ENCODE results near the gene SLC9C2. TPM values are rescaled to one million over a fixed set of nuclear protein-coding genes. Genes with fewer than 3 reads are reported as not detected.
"Not testable (repeated sequence)": the region's sequence is repeated elsewhere in the genome, so short reads cannot be mapped to it uniquely, and the experiment has no call there.

The SLC9C2 gene
- total and polyA plus RNA-seq, 2 donors (not counting 1 experiment from before 2014, with no cell fraction given), result not detected

DNA sequence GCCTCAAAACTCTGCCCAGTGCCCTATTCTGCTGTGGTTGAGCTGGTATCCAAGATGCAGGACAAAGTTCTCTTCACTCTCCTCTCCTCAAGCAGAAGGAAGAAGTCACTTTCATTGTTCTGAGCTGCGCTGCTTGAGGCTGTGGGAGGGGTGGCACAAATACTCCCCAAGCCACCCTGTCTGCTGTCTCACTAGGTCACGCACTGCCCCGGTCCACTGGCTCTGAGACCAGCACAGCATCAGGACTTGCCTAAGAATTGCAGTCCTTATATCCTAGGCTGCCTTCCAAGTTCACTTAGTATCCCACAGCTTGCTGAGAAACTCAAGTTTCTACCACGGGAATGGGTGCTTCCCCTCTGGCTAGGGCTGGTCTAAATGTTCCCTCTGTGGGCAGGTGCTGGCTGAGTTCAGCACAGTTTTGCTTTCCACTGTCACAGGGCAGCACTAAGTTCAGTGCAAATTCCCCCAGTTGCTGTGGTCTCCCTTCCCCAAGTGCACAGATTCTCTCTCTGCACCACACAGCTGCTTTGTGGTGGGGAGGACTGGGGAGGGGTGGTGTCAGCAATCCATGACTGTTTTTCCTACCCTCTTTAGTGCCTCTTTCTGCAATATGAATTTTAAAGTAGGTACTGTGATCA, 32.4 kb downstream of the SLC9C2 start:
- Histone ChIP-seq H3K9ac (ENCODE audit: insufficient read depth, low read length) (no peak overlapping the region), H3K9me3 (ENCODE audit: control insufficient read depth, insufficient read depth, low read depth, low read length) (no peaks in the 10 kb centered on the region), H3K27ac (ENCODE audit: insufficient read depth, low read length) (no peak overlapping the region), H3K4me2 (ENCODE audit: extremely low read depth, insufficient read depth, low read length) (no peak overlapping the region), H4K20me1 (ENCODE audit: control insufficient read depth, extremely low read depth, insufficient read depth, low read length) (no peaks in the 10 kb centered on the region), H3K36me3 (ENCODE audit: control insufficient read depth, insufficient read depth, low read length) (no peaks in the 10 kb centered on the region), H2AFZ (ENCODE audit: low read length) (no peak overlapping the region), H3K27me3 (ENCODE audit: control insufficient read depth, insufficient read depth, low read length) (no peaks in the 10 kb centered on the region), H3K4me1 (ENCODE audit: control insufficient read depth, extremely low read depth, insufficient read depth, low read length) (no peaks in the 10 kb centered on the region), H3K4me3 (replicated peaks in 1 of 4; ENCODE audit: control extremely low read depth in 1 of 4, insufficient read depth in 1 of 4, low read depth in 3 of 4, low read length in 4 of 4) (no peak overlapping the region), H3K79me2 (ENCODE audit: control insufficient read depth, insufficient read depth, low read length) (no peaks in the 10 kb centered on the region)
- no peak for TF ChIP-seq EZH2 (IDR thresholded peaks at IDR 0.05; ENCODE audit: low read length, missing control alignments)
- TF ChIP-seq, protein P1, sequence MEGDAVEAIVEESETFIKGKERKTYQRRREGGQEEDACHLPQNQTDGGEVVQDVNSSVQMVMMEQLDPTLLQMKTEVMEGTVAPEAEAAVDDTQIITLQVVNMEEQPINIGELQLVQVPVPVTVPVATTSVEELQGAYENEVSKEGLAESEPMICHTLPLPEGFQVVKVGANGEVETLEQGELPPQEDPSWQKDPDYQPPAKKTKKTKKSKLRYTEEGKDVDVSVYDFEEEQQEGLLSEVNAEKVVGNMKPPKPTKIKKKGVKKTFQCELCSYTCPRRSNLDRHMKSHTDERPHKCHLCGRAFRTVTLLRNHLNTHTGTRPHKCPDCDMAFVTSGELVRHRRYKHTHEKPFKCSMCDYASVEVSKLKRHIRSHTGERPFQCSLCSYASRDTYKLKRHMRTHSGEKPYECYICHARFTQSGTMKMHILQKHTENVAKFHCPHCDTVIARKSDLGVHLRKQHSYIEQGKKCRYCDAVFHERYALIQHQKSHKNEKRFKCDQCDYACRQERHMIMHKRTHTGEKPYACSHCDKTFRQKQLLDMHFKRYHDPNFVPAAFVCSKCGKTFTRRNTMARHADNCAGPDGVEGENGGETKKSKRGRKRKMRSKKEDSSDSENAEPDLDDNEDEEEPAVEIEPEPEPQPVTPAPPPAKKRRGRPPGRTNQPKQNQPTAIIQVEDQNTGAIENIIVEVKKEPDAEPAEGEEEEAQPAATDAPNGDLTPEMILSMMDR (conservative IDR thresholded peaks at IDR 0.05 in 1 of 2, IDR thresholded peaks at IDR 0.05 in 1 of 2; ENCODE audit: low read depth in 1 of 2, low read length in 2 of 2), result no peak
- no peak for DNase-seq (ENCODE audit: low read depth in 2 of 2)

DNA sequence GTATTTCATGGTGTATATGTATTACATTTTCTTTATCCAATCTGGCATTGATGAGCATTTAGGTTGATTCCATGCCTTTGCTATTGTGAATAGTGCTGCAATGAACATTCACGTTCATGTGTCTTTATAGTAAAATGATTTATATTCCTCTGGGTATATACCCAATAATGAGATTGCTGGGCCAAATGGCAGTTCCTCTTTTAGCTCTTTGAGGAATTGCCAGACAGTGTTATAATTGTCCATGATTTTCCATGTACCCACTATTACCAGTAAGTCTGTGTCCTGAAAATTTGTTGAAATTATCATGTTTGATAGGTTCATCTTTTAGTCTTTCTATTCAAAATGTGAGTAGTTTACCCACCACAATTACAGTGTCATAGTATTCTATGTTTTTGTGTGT, 34.4 kb downstream of the SLC9C2 start:
- Histone ChIP-seq H3K4me1 (ENCODE audit: control insufficient read depth, extremely low read depth, insufficient read depth, low read length) (no peaks in the 10 kb centered on the region), H3K9me3 (ENCODE audit: control insufficient read depth, insufficient read depth, low read depth, low read length) (no peaks in the 10 kb centered on the region), H3K4me2 (ENCODE audit: extremely low read depth, insufficient read depth, low read length) (no peak overlapping the region), H2AFZ (ENCODE audit: low read length) (no peak overlapping the region), H3K79me2 (ENCODE audit: control insufficient read depth, insufficient read depth, low read length) (no peaks in the 10 kb centered on the region), H4K20me1 (ENCODE audit: control insufficient read depth, extremely low read depth, insufficient read depth, low read length) (no peaks in the 10 kb centered on the region), H3K36me3 (ENCODE audit: control insufficient read depth, insufficient read depth, low read length) (no peaks in the 10 kb centered on the region), H3K4me3 (replicated peaks in 1 of 4; ENCODE audit: control extremely low read depth in 1 of 4, insufficient read depth in 1 of 4, low read depth in 3 of 4, low read length in 4 of 4) (no peak overlapping the region), H3K27me3 (ENCODE audit: control insufficient read depth, insufficient read depth, low read length) (no peaks in the 10 kb centered on the region), H3K9ac (ENCODE audit: insufficient read depth, low read length) (no peak overlapping the region), H3K27ac (ENCODE audit: insufficient read depth, low read length) (no peak overlapping the region)
- TF ChIP-seq, protein P1 (conservative IDR thresholded peaks at IDR 0.05 in 1 of 2, IDR thresholded peaks at IDR 0.05 in 1 of 2; ENCODE audit: low read depth in 1 of 2, low read length in 2 of 2), result no peak
- DNase-seq (ENCODE audit: low read depth in 2 of 2), result no peak

DNA sequence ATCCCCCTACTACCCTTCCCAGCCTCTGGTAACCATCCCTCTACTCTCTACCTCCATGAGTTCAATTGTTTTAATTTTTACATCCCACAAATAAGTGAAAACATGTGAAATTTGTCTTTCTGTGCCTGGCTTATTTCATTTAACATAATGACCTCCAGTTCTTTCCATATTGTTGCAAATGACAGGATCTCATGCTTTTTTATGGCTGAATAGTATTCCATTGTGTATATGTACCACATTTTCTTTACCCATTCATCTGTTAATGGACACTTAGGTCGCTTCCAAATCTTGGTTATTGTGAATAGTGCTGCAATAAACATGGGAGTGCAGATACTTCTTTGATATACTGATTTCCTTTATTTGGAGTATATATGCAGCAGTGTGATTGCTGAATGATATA, 39.0 kb downstream of the SLC9C2 start:
- H3K4me2 ChIP-seq (ENCODE audit: extremely low read depth, insufficient read depth, low read length); H3K9ac ChIP-seq (ENCODE audit: insufficient read depth, low read length); H3K4me3 ChIP-seq (replicated peaks in 1 of 4; ENCODE audit: control extremely low read depth in 1 of 4, insufficient read depth in 1 of 4, low read depth in 3 of 4, low read length in 4 of 4); H4K20me1 ChIP-seq (ENCODE audit: control insufficient read depth, extremely low read depth, insufficient read depth, low read length); H3K4me1 ChIP-seq (ENCODE audit: control insufficient read depth, extremely low read depth, insufficient read depth, low read length); H2AFZ ChIP-seq (ENCODE audit: low read length); H3K79me2 ChIP-seq (ENCODE audit: control insufficient read depth, insufficient read depth, low read length); DNase-seq (ENCODE audit: low read depth in 2 of 2); H3K36me3 ChIP-seq (ENCODE audit: control insufficient read depth, insufficient read depth, low read length); H3K9me3 ChIP-seq (ENCODE audit: control insufficient read depth, insufficient read depth, low read depth, low read length); H3K27ac ChIP-seq (ENCODE audit: insufficient read depth, low read length); H3K27me3 ChIP-seq (ENCODE audit: control insufficient read depth, insufficient read depth, low read length): not testable (repeated sequence)
